Ovary (tissue), 3 donors: ENCODE measurements around the gene NR4A1.

ENCODE experiments used
- CTCF ChIP-seq, 3 donors: fragments of 450-650 bp in 2 of 3; fragments of 200-600 bp in 1 of 3; IDR thresholded peaks; one replicate each; pipeline versions ENCODE4 v1.5.1 to v1.8.0; 2016 to 2022; ENCODE audit warnings: antibody characterized with exemption in 3 of 3, mild to moderate bottlenecking in 1 of 3
- EP300 ChIP-seq: sonication (generic); formaldehyde crosslinking; IDR thresholded peaks from one replicate; pipeline ENCODE4 v1.6.1; 2017; ENCODE audit warnings: antibody characterized with exemption
- POLR2A ChIP-seq: fragments of 450-650 bp; IDR thresholded peaks from one replicate; pipeline ENCODE4 v1.6.1; 2017; ENCODE audit warnings: antibody characterized with exemption, mild to moderate bottlenecking, moderate library complexity
- donor health status: DM: no; HTN: no; CAD: no.

GRCh38 chr12:52041695-52042123, 9.5 kb upstream of the NR4A1 start:
- TF ChIP-seq CTCF (IDR thresholded peaks at IDR 0.05) = no peak
- no peak for TF ChIP-seq POLR2A
- TF ChIP-seq EP300 = no peak
